ENCODE data around the gene SDK1. TPM values are rescaled to one million over a fixed set of nuclear protein-coding genes. Genes with fewer than 3 reads are reported as not detected.

Gene SDK1
- total and polyA plus RNA-seq, 12 donors, result 1.0 to 5.3 (median 3.2) TPM

GRCh38 chr7:3482147-3482921, 181.3 kb downstream of the SDK1 start:
- TF ChIP-seq CTCF (IDR thresholded peaks at IDR 0.05), result peak in 8 of 9 donors; percentile 17 to 51 (median 31)
- Histone ChIP-seq H3K9me3 (no peaks in the 10 kb centered on the region), H3K27ac (no peak overlapping the region), H3K4me1 (no peaks in the 10 kb centered on the region), H3K27me3 (no peaks in the 10 kb centered on the region), H3K36me3 (no peaks in the 10 kb centered on the region), H3K4me3 (no peak overlapping the region)
- ATAC-seq (no peak), DNase-seq (no peak)
- WGBS, 2 donors, result 66 to 75% methylated on average over 13 of the region's 13 CpGs
- intact Hi-C loops (cut with DNase I), result no loop called here

GRCh38 chr7:3486841-3487240, 185.8 kb downstream of the SDK1 start:
- no peak for ATAC-seq
- Histone ChIP-seq H3K27me3 (no peaks in the 10 kb centered on the region), H3K4me1 (no peaks in the 10 kb centered on the region), H3K27ac (no peak overlapping the region), H3K9me3 (no peaks in the 10 kb centered on the region), H3K36me3 (no peaks in the 10 kb centered on the region), H3K4me3 (no peak overlapping the region)
- DNase-seq, result no peak
- TF ChIP-seq CTCF (IDR thresholded peaks at IDR 0.05), result no peak
- intact Hi-C loops (cut with DNase I), result no loop called here
- WGBS, 2 donors, result 85 to 87% methylated on average over 4 of the region's 4 CpGs

GRCh38 chr7:3488829-3489228, 187.8 kb downstream of the SDK1 start:
- intact Hi-C loops (cut with DNase I), result no loop called here
- H3K27ac ChIP-seq, result no peak overlapping the region
- no peak overlapping the region for H3K4me3 ChIP-seq
- no peaks in the 10 kb centered on the region for H3K36me3 ChIP-seq
- peaks cover 0 to 4% (median 0%) of the 10 kb centered on the region in 9 donors for H3K4me1 ChIP-seq
- DNase-seq (no peak), ATAC-seq (no peak)
- H3K9me3 ChIP-seq, result no peaks in the 10 kb centered on the region
- no peaks in the 10 kb centered on the region for H3K27me3 ChIP-seq
- TF ChIP-seq CTCF (IDR thresholded peaks at IDR 0.05), result no peak
- WGBS, 2 donors, result 63% methylated on average over 3 of the region's 3 CpGs

- intact Hi-C loops (cut with DNase I), result loop anchor here in 1 of 10 donors (5.0 kb wide), 1 partner anchor 1811 kb away; no protein-coding TSS in a partner anchor
- TF ChIP-seq CTCF (IDR thresholded peaks at IDR 0.05), result no peak
- no peak for DNase-seq
- no peak overlapping the region for H3K27ac ChIP-seq
- H3K36me3 ChIP-seq, result no peaks in the 10 kb centered on the region
- no peak overlapping the region for H3K4me3 ChIP-seq
- H3K4me1 ChIP-seq, result peaks cover 0 to 4% (median 0%) of the 10 kb centered on the region in 9 donors
- no peaks in the 10 kb centered on the region for H3K9me3 ChIP-seq
- H3K27me3 ChIP-seq, result no peaks in the 10 kb centered on the region
- ATAC-seq, result no peak
These were observed 192.4 kb downstream of the SDK1 start for GRCh38 chr7:3493499-3493898.

Data from heart right ventricle (tissue), 16 donors.